ENCODE data around the gene LRRN4CL. TPM values are rescaled to one million over a fixed set of nuclear protein-coding genes. Genes with fewer than 3 reads are reported as not detected.

LRRN4CL gene
- total RNA-seq, 6 experiments from 2014 or later: 0.12 TPM; not detected in 5

DNA sequence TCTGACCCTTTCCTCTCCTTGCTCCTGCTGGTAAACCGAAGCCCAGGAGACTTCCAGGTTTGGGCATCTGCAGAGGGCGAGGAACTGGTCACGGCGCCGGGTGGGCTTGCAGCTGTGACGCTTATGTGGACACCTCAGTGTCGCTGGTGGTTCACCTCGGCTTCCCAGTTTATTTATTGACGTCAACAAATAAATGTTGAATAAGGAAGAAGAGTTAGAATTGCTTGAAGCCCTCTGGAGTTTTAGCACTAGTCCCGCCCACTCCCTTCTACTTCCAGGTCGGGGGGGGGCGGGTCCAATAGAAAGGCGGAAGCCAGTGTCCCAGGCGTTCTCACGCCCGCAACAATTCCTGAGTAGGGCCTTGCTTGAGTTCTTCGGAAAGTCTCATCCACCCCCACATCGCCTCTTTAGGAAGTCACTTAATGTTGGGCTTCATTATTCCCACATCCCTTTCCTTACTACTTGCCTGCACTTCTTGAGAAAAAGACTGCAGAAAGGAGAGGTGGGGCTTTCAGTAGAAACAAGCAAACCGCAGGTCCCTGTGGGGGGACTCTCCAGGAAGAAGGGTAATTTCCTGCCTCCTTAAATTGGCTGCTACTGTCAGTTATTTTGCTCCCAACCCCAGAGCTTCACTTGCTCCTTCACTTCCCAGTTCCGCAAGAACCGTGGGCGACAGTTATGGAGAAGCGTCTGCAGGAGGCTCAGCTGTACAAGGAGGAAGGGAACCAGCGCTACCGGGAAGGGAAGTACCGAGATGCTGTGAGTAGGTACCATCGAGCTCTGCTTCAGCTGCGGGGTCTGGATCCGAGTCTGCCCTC is 39.0 kb upstream of the LRRN4CL start, which contains the start of gene TTC9C:
Gene TTC9C, plus strand, starts transcription at position 316 of the 818 bp plus-strand sequence. Its CDS starts 363 bp downstream, at position 679.
- Histone ChIP-seq H3K4me1 (peaks cover 0 to 31% (median 14%) of the 10 kb centered on the region in 4 donors), H3K27ac (peak within 1 kb of the TSS; percentile 79 to 90 (median 88)), H3K27me3 (no peaks in the 10 kb centered on the region), H3K36me3 (peaks cover 0 to 22% (median 3%) of the 10 kb centered on the region in 4 donors), H3K4me3 (peak within 1 kb of the TSS; percentile 83 to 93 (median 84)), H3K9me3 (no peaks in the 10 kb centered on the region)
- 1% methylated on average over 27 of the region's 29 CpGs for WGBS (ENCODE audit: insufficient coverage, low coverage, low lambda C conversion rate, missing lambda C conversion rate)
- intact Hi-C loops (cut with DNase I): no loop called here
- DNase-seq (peak; percentile 86 to 88 (median 87)), ATAC-seq (peak; percentile 65 to 76 (median 66))
- TF ChIP-seq CTCF (IDR thresholded peaks at IDR 0.05) (no peak), POLR2A (IDR thresholded peaks at IDR 0.05) (peak; percentile 65)

- Histone ChIP-seq H3K4me1 (peaks cover 0 to 31% (median 14%) of the 10 kb centered on the region in 4 donors), H3K36me3 (peaks cover 2 to 22% (median 7%) of the 10 kb centered on the region in 4 donors), H3K4me3 (peak overlapping the region; percentile 83 to 93 (median 84)), H3K27me3 (no peaks in the 10 kb centered on the region), H3K27ac (peak overlapping the region; percentile 79 to 90 (median 88)), H3K9me3 (no peaks in the 10 kb centered on the region)
- ATAC-seq (peak; percentile 74 to 82 (median 77)), DNase-seq (peak; percentile 71 to 88 (median 80))
- 1% methylated on average over 20 of the region's 20 CpGs for WGBS (ENCODE audit: insufficient coverage, low coverage, low lambda C conversion rate, missing lambda C conversion rate)
- intact Hi-C loops (cut with DNase I): no loop called here
- no peak for TF ChIP-seq POLR2A (IDR thresholded peaks at IDR 0.05)
- TF ChIP-seq CTCF (IDR thresholded peaks at IDR 0.05): no peak
Observed at GRCh38 chr11:62727872-62728170, 38.5 kb upstream of the LRRN4CL start.

- intact Hi-C loops (cut with DNase I): no loop called here
- H3K36me3 ChIP-seq: peaks cover 7 to 23% (median 12%) of the 10 kb centered on the region in 4 donors
- H3K9me3 ChIP-seq: no peaks in the 10 kb centered on the region
- TF ChIP-seq CTCF (IDR thresholded peaks at IDR 0.05): no peak
- TF ChIP-seq POLR2A (IDR thresholded peaks at IDR 0.05): peak; percentile 93
- 0% methylated on average over 47 of the region's 72 CpGs for WGBS (ENCODE audit: insufficient coverage, low coverage, low lambda C conversion rate, missing lambda C conversion rate)
- H3K27ac ChIP-seq: peak within 1 kb of the TSS; percentile 79 to 90 (median 88)
- DNase-seq (peak; percentile 99), ATAC-seq (peak; percentile 88 to 92 (median 89))
- H3K27me3 ChIP-seq: no peaks in the 10 kb centered on the region
- H3K4me1 ChIP-seq: peaks cover 0 to 31% (median 14%) of the 10 kb centered on the region in 4 donors
- H3K4me3 ChIP-seq: peak within 1 kb of the TSS; percentile 83 to 93 (median 84)
Observed at GRCh38 chr11:62727165-62727871, 38.0 kb upstream of the LRRN4CL start, which contains the start of gene HNRNPUL2. TSS of gene HNRNPUL2 (minus strand) at chr11:62727457. CDS start at chr11:62727156, 301 bp downstream.

GRCh38 chr11:62726915-62727164 is 37.5 kb upstream of the LRRN4CL start:
- Histone ChIP-seq H3K4me1 (peaks cover 0 to 31% (median 14%) of the 10 kb centered on the region in 4 donors), H3K4me3 (peak overlapping the region; percentile 83 to 93 (median 84)), H3K27me3 (no peaks in the 10 kb centered on the region), H3K27ac (peak overlapping the region; percentile 79 to 90 (median 88)), H3K9me3 (no peaks in the 10 kb centered on the region), H3K36me3 (peaks cover 12 to 28% (median 16%) of the 10 kb centered on the region in 4 donors)
- ATAC-seq (peak in 1 of 4 donors; percentile 2), DNase-seq (no peak)
- WGBS (ENCODE audit: insufficient coverage, low coverage, low lambda C conversion rate, missing lambda C conversion rate): no CpG with 5 or more reads among the region's 37 CpGs
- intact Hi-C loops (cut with DNase I): no loop called here
- TF ChIP-seq POLR2A (IDR thresholded peaks at IDR 0.05) (no peak), CTCF (IDR thresholded peaks at IDR 0.05) (no peak)
